ENCODE results near the gene KDM5C. TPM values are rescaled to one million over a fixed set of nuclear protein-coding genes. Genes with fewer than 3 reads are reported as not detected.

Gene KDM5C
- total RNA-seq, 2 donors from 2014 or later: 99.4 to 102 TPM

- Histone ChIP-seq H3K4me1 (replicated peaks) (no peaks in the 10 kb centered on the region), H3K36me3 (no peaks in the 10 kb centered on the region), H3K9me3 (no peaks in the 10 kb centered on the region), H3K4me3 (no peak overlapping the region), H3K27me3 (replicated peaks; ENCODE audit: insufficient read depth) (no peaks in the 10 kb centered on the region), H3K27ac (no peak overlapping the region)
- TF ChIP-seq CTCF (IDR thresholded peaks at IDR 0.05) (no peak), POLR2A (IDR thresholded peaks at IDR 0.05) (no peak), POLR2AphosphoS5 (IDR thresholded peaks at IDR 0.05) (no peak)
- 90% methylated on average over 3 of the region's 3 CpGs for WGBS
- intact Hi-C loops (cut with DNase I): no loop called here
- DNase-seq (ENCODE audit: low spot score): no peak
Observed at GRCh38 chrX:53253293-53254020, 28.4 kb upstream of the KDM5C start.

- no peaks in the 10 kb centered on the region for H3K9me3 ChIP-seq
- H3K36me3 ChIP-seq: no peaks in the 10 kb centered on the region
- no peak overlapping the region for H3K4me3 ChIP-seq
- no peak overlapping the region for H3K27ac ChIP-seq
- no peaks in the 10 kb centered on the region for H3K4me1 ChIP-seq (replicated peaks)
- no peak for DNase-seq (ENCODE audit: low spot score)
- no peaks in the 10 kb centered on the region for H3K27me3 ChIP-seq (replicated peaks; ENCODE audit: insufficient read depth)
- TF ChIP-seq POLR2A (IDR thresholded peaks at IDR 0.05) (no peak), CTCF (IDR thresholded peaks at IDR 0.05) (no peak), POLR2AphosphoS5 (IDR thresholded peaks at IDR 0.05) (no peak)
- intact Hi-C loops (cut with DNase I): no loop called here
- WGBS: 75% methylated on average over 2 of the region's 2 CpGs
Observed at GRCh38 chrX:53251307-53251706, 26.3 kb upstream of the KDM5C start.

GRCh38 chrX:53250556-53250955 is 25.5 kb upstream of the KDM5C start:
- no peaks in the 10 kb centered on the region for H3K9me3 ChIP-seq
- intact Hi-C loops (cut with DNase I): no loop called here
- 93% methylated on average over 12 of the region's 19 CpGs for WGBS
- H3K27me3 ChIP-seq (replicated peaks; ENCODE audit: insufficient read depth): no peaks in the 10 kb centered on the region
- no peak overlapping the region for H3K4me3 ChIP-seq
- TF ChIP-seq CTCF (IDR thresholded peaks at IDR 0.05) (no peak), POLR2AphosphoS5 (IDR thresholded peaks at IDR 0.05) (no peak), POLR2A (IDR thresholded peaks at IDR 0.05) (no peak)
- no peak overlapping the region for H3K27ac ChIP-seq
- H3K4me1 ChIP-seq (replicated peaks): no peaks in the 10 kb centered on the region
- no peaks in the 10 kb centered on the region for H3K36me3 ChIP-seq
- DNase-seq (ENCODE audit: low spot score): no peak

GRCh38 chrX:53249408-53250042 is 24.5 kb upstream of the KDM5C start:
- TF ChIP-seq POLR2AphosphoS5 (IDR thresholded peaks at IDR 0.05): no peak
- TF ChIP-seq POLR2A (IDR thresholded peaks at IDR 0.05): no peak
- no peak for TF ChIP-seq CTCF (IDR thresholded peaks at IDR 0.05)
- WGBS: no CpG with 5 or more reads among the region's 1 CpG
- H3K9me3 ChIP-seq: no peaks in the 10 kb centered on the region
- H3K27ac ChIP-seq: no peak overlapping the region
- no peaks in the 10 kb centered on the region for H3K27me3 ChIP-seq (replicated peaks; ENCODE audit: insufficient read depth)
- no peaks in the 10 kb centered on the region for H3K36me3 ChIP-seq
- no peaks in the 10 kb centered on the region for H3K4me1 ChIP-seq (replicated peaks)
- DNase-seq (ENCODE audit: low spot score): no peak
- H3K4me3 ChIP-seq: no peak overlapping the region
- intact Hi-C loops (cut with DNase I): no loop called here

- no peaks in the 10 kb centered on the region for H3K27me3 ChIP-seq (replicated peaks; ENCODE audit: insufficient read depth)
- WGBS: 89% methylated on average over 6 of the region's 10 CpGs
- DNase-seq (ENCODE audit: low spot score): no peak
- no peak overlapping the region for H3K4me3 ChIP-seq
- H3K9me3 ChIP-seq: no peaks in the 10 kb centered on the region
- no peak overlapping the region for H3K27ac ChIP-seq
- no peaks in the 10 kb centered on the region for H3K36me3 ChIP-seq
- intact Hi-C loops (cut with DNase I): no loop called here
- TF ChIP-seq POLR2AphosphoS5 (IDR thresholded peaks at IDR 0.05) (no peak), CTCF (IDR thresholded peaks at IDR 0.05) (no peak), POLR2A (IDR thresholded peaks at IDR 0.05) (no peak)
- H3K4me1 ChIP-seq (replicated peaks): no peaks in the 10 kb centered on the region
Observed at GRCh38 chrX:53247928-53248327, 22.9 kb upstream of the KDM5C start.
